ENCODE results near the gene PYGB. TPM values are rescaled to one million over a fixed set of nuclear protein-coding genes. Genes with fewer than 3 reads are reported as not detected.

PYGB gene
- total and polyA plus RNA-seq, 5 donors, result 136 to 219 (median 179) TPM

DNA sequence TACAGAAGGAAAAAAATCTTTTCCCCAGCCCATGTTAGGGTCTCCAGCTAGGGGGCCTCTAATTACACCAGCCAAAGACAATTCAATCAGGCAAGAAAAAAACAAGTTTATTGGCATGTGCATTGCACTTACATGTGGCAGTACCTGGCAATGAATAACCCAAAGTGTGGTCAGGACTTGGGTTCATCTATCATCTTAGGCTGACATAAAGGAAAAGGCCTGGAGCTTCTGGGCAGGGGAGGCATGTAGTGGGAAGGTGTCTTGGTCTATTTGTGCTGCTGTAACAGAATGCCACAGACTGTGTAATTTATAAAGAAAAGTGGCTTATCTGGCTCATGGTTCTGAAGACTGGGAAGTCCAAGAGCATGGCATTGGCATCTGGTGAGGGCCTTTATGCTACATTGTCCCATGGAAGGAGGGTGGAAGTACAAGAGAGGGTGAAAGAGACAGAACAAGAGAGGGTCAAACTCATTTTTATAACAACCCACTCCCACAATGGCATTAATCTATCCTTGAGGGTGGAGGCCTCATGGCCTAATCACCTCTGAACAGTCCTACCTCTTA, 4.4 kb upstream of the PYGB start:
- H3K4me1 ChIP-seq (ENCODE audit: control insufficient read depth, insufficient read depth, low read length), result peaks cover 5% of the 10 kb centered on the region
- no peak for DNase-seq
- H3K27ac ChIP-seq (ENCODE audit: low read length), result no peak overlapping the region
- no peak for ATAC-seq
- intact Hi-C loops (cut with DNase I), result no loop called here
- no peak overlapping the region for H3K4me3 ChIP-seq (ENCODE audit: low read length)
- no peaks in the 10 kb centered on the region for H3K9me3 ChIP-seq (ENCODE audit: control insufficient read depth, low read length)
- H3K27me3 ChIP-seq (ENCODE audit: control insufficient read depth, insufficient read depth), result no peaks in the 10 kb centered on the region

DNA sequence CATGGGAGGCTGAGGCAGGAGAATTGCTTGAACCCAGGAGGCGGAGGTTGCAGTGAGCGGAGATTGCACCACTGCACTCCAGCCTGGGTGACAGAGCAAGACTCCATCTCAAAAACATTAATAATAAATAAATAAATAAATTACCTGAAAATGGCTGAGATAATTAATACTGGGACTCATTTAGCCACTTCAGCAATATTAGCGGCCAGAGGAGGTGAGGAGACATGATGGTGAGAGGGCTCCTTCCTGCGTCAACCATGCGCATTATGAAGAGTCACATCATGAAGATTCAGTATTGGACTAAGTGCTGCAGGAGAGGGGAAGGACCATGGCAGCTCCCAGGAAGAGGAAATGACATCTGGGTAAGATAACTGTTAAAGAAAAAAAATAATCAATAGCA, 2.9 kb upstream of the PYGB start:
- Histone ChIP-seq H3K4me3 (ENCODE audit: low read length) (no peak overlapping the region), H3K27me3 (ENCODE audit: control insufficient read depth, insufficient read depth) (no peaks in the 10 kb centered on the region), H3K4me1 (ENCODE audit: control insufficient read depth, insufficient read depth, low read length) (peaks cover 5% of the 10 kb centered on the region), H3K27ac (ENCODE audit: low read length) (no peak overlapping the region), H3K9me3 (ENCODE audit: control insufficient read depth, low read length) (no peaks in the 10 kb centered on the region)
- intact Hi-C loops (cut with DNase I), result loop anchor here in 2 of 4 donors (5.0 kb wide), 1 partner anchor 48 kb away; the partner anchor contains the start of gene ENTPD6 (in 2 of the 2)
- no peak for DNase-seq
- ATAC-seq, result no peak
- WGBS, result 97% methylated on average over 5 of the region's 5 CpGs

- intact Hi-C loops (cut with DNase I), result loop anchor here in 2 of 4 donors (5.0 kb wide), 1 partner anchor 48 kb away; the partner anchor contains the start of gene ENTPD6 (in 2 of the 2)
- no peak for ATAC-seq
- 96% methylated on average over 1 of the region's 1 CpG for WGBS
- no peak for DNase-seq
- no peaks in the 10 kb centered on the region for H3K9me3 ChIP-seq (ENCODE audit: control insufficient read depth, low read length)
- H3K4me3 ChIP-seq (ENCODE audit: low read length), result no peak overlapping the region
- H3K27ac ChIP-seq (ENCODE audit: low read length), result no peak overlapping the region
- peaks cover 5% of the 10 kb centered on the region for H3K4me1 ChIP-seq (ENCODE audit: control insufficient read depth, insufficient read depth, low read length)
- H3K27me3 ChIP-seq (ENCODE audit: control insufficient read depth, insufficient read depth), result no peaks in the 10 kb centered on the region
Observed at GRCh38 chr20:25245461-25245860, 2.4 kb upstream of the PYGB start.

DNA sequence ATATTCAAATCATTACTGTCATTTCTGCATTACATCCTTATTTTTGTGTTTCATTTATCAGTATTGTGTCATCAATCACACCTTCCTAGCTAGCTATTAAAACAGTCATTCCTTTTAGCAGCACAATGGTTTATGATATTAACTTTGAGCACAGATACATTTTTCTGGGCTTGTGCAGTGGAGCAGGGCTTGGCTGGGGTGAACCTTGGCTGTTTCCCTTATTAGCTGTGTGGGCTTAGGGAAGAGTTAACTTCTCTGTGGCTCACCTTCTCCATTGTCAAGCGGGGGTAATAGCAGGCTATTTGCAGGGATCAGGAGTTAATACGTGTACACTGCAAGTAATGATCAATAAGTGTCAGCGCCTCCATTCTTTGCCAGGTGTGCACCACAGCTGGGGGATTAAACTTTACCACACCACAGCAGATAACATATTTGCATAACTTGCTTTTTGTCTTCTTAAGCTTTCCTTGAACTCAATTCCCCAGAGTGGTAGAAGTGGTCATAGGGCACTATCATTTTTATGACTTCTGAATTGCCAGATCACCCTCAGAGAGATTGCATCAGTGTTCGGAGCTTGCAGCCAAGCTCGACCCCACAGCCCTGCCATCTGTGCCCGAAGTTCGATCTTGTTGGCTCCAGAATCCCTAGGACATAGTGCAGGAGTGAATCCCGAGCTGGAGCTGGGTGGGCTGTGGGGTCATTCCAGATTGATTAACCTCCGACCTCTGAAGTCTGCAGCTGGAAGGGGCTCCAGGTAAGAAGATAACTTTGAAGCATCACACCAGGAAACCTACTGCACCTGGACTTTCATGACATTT, 1.5 kb upstream of the PYGB start:
- intact Hi-C loops (cut with DNase I), result loop anchor here in 2 of 4 donors (5.0 kb wide), 1 partner anchor 49 kb away; the partner anchor contains the start of gene ENTPD6 (in 2 of the 2)
- Histone ChIP-seq H3K4me1 (ENCODE audit: control insufficient read depth, insufficient read depth, low read length) (peaks cover 7% of the 10 kb centered on the region), H3K27me3 (ENCODE audit: control insufficient read depth, insufficient read depth) (no peaks in the 10 kb centered on the region), H3K4me3 (ENCODE audit: low read length) (peak overlapping the region; percentile 90), H3K9me3 (ENCODE audit: control insufficient read depth, low read length) (no peaks in the 10 kb centered on the region), H3K27ac (ENCODE audit: low read length) (peak overlapping the region; percentile 90)
- DNase-seq (no peak), ATAC-seq (no peak)
- 72% methylated on average over 9 of the region's 9 CpGs for WGBS

GRCh38 chr20:25247000-25247517, 826 bp upstream of the PYGB start:
- intact Hi-C loops (cut with DNase I), result loop anchor here in 2 of 4 donors (5.0 kb wide), 1 partner anchor 50 kb away; the partner anchor contains the start of gene ENTPD6 (in 2 of the 2)
- DNase-seq (peak; percentile 76 to 90 (median 88)), ATAC-seq (peak; percentile 80 to 87)
- H3K4me1 ChIP-seq (ENCODE audit: control insufficient read depth, insufficient read depth, low read length), result peaks cover 7% of the 10 kb centered on the region
- no peaks in the 10 kb centered on the region for H3K27me3 ChIP-seq (ENCODE audit: control insufficient read depth, insufficient read depth)
- H3K4me3 ChIP-seq (ENCODE audit: low read length), result peak overlapping the region; percentile 90
- 11% methylated on average over 24 of the region's 24 CpGs for WGBS
- peak overlapping the region; percentile 90 for H3K27ac ChIP-seq (ENCODE audit: low read length)
- no peaks in the 10 kb centered on the region for H3K9me3 ChIP-seq (ENCODE audit: control insufficient read depth, low read length)

DNA sequence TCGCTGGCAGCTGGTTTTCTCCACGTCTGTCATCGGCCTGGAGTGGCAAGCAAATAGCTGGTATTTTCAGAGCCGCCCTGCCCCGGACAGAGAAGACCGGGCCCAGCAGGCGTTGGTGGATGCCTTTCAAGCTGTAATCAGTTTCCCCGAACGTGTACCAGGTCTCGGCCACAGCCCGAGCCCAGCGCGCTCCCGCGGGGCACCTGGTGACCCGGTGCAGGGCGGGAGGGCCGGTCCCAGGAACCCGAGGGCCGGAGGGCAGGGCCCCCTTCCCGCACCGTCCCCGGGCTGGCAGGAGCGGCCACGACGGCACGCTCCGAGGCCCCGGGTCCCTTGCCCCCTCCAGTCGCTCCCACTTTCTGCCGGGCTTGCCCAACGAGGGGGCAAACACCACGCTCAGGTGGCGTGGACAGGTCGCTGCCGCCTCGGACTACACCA, 348 bp upstream of the PYGB start:
- no peaks in the 10 kb centered on the region for H3K27me3 ChIP-seq (ENCODE audit: control insufficient read depth, insufficient read depth)
- H3K4me1 ChIP-seq (ENCODE audit: control insufficient read depth, insufficient read depth, low read length), result peaks cover 12% of the 10 kb centered on the region
- WGBS, result under 1% methylated on average over 37 of the region's 37 CpGs
- intact Hi-C loops (cut with DNase I), result loop anchor here in 2 of 4 donors (5.0 kb wide), 1 partner anchor 50 kb away; the partner anchor contains the start of gene ENTPD6 (in 2 of the 2)
- H3K27ac ChIP-seq (ENCODE audit: low read length), result peak overlapping the region; percentile 90
- ATAC-seq (peak; percentile 61 to 75), DNase-seq (peak; percentile 69 to 87 (median 86))
- H3K4me3 ChIP-seq (ENCODE audit: low read length), result peak overlapping the region; percentile 90
- no peaks in the 10 kb centered on the region for H3K9me3 ChIP-seq (ENCODE audit: control insufficient read depth, low read length)

- DNase-seq (no peak), ATAC-seq (no peak)
- Histone ChIP-seq H3K27ac (ENCODE audit: low read length) (peak overlapping the region; percentile 93), H3K4me1 (ENCODE audit: control insufficient read depth, insufficient read depth, low read length) (peaks cover 14% of the 10 kb centered on the region), H3K27me3 (ENCODE audit: control insufficient read depth, insufficient read depth) (no peaks in the 10 kb centered on the region), H3K4me3 (ENCODE audit: low read length) (peak overlapping the region; percentile 90), H3K9me3 (ENCODE audit: control insufficient read depth, low read length) (no peaks in the 10 kb centered on the region)
- 4% methylated on average over 6 of the region's 6 CpGs for WGBS
- intact Hi-C loops (cut with DNase I), result loop anchor here in 2 of 4 donors (5.0 kb wide), 1 partner anchor 51 kb away; the partner anchor contains the start of gene ENTPD6 (in 2 of the 2)
Observed at GRCh38 chr20:25248786-25249172, 894 bp downstream of the PYGB start.

DNA sequence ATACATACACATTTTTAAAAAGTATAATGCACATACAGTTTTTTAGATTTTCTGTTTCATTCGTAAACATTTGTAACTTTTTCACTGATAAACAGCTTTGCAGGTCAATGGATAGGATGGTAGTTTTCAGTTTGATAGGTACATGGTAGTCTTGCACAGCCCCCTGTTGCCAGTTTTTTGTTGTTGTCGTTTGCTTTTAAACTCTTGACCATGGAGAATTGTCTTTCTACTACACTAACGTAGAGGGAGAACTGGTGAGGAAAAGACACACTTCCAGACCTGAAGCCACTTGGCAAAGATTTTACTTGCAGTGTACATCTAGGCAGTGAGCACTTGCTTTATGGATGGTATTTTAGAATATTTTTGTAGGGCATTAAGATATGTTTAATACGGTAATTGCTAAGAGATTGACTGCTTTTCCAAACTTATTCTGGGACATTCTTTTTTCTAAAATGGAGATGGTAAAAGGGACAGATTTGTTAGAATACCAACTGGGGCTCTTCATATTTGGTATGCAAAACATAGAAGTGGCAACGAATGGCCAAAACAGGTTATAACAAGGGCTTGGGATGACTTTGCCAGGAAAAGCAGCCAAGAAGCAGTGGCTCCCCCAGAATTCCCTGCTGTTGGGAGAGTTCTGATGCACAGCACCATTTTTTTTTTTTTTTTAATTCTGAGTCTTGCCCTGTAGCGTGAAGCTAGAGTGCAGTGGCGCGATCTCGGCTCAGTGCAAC, 1.5 kb downstream of the PYGB start:
- Histone ChIP-seq H3K9me3 (ENCODE audit: control insufficient read depth, low read length) (no peaks in the 10 kb centered on the region), H3K27me3 (ENCODE audit: control insufficient read depth, insufficient read depth) (no peaks in the 10 kb centered on the region), H3K4me3 (ENCODE audit: low read length) (peak overlapping the region; percentile 90), H3K4me1 (ENCODE audit: control insufficient read depth, insufficient read depth, low read length) (peaks cover 14% of the 10 kb centered on the region), H3K27ac (ENCODE audit: low read length) (peak overlapping the region; percentile 78)
- WGBS, result 44% methylated on average over 9 of the region's 9 CpGs
- ATAC-seq, result no peak
- no peak for DNase-seq
- intact Hi-C loops (cut with DNase I), result loop anchor here in 2 of 4 donors (5.0 kb wide), 1 partner anchor 52 kb away; the partner anchor contains the start of gene ENTPD6 (in 2 of the 2)

- intact Hi-C loops (cut with DNase I), result loop anchor here in 1 of 4 donors (10.0 kb wide), 1 partner anchor 56 kb away; the partner anchor contains the start of gene ENTPD6
- Histone ChIP-seq H3K27me3 (ENCODE audit: control insufficient read depth, insufficient read depth) (no peaks in the 10 kb centered on the region), H3K9me3 (ENCODE audit: control insufficient read depth, low read length) (no peaks in the 10 kb centered on the region), H3K27ac (ENCODE audit: low read length) (peak overlapping the region; percentile 78), H3K4me3 (ENCODE audit: low read length) (peak overlapping the region; percentile 90), H3K4me1 (ENCODE audit: control insufficient read depth, insufficient read depth, low read length) (peaks cover 16% of the 10 kb centered on the region)
- ATAC-seq, result no peak
- 60% methylated on average over 3 of the region's 3 CpGs for WGBS
- no peak for DNase-seq
Observed at GRCh38 chr20:25250508-25250907, 2.6 kb downstream of the PYGB start.

GRCh38 chr20:25251019-25251418, 3.1 kb downstream of the PYGB start:
- Histone ChIP-seq H3K27me3 (ENCODE audit: control insufficient read depth, insufficient read depth) (no peaks in the 10 kb centered on the region), H3K4me1 (ENCODE audit: control insufficient read depth, insufficient read depth, low read length) (peaks cover 16% of the 10 kb centered on the region)
- WGBS, result 82% methylated on average over 9 of the region's 9 CpGs

More at GRCh38 chr20:25251019-25251418, 3.1 kb downstream of the PYGB start:
- no peaks in the 10 kb centered on the region for H3K9me3 ChIP-seq (ENCODE audit: control insufficient read depth, low read length)
- H3K27ac ChIP-seq (ENCODE audit: low read length), result peak overlapping the region; percentile 73
- no peak overlapping the region for H3K4me3 ChIP-seq (ENCODE audit: low read length)
- no peak for ATAC-seq
- intact Hi-C loops (cut with DNase I), result loop anchor here in 1 of 4 donors (10.0 kb wide), 1 partner anchor 56 kb away; the partner anchor contains the start of gene ENTPD6
- no peak for DNase-seq
